AG09319 (cell line): ENCODE results near the gene LRRD1.

ENCODE experiments used
- DNase-seq: peaks from one replicate; pipeline ENCODE4 v3.0.0-alpha.2; 2010; ENCODE audit warnings: low read depth; ENCODE audit errors: extremely low read depth
- CTCF ChIP-seq: IDR thresholded peaks from 2 replicates; pipeline ENCODE4 v1.5.1; 2011; ENCODE audit warnings: low read depth, mild to moderate bottlenecking, inconsistent platforms, low read length, moderate library complexity

The LRRD1 gene

GRCh38 chr7:92134271-92135051, 44.5 kb downstream of the LRRD1 start, which contains the start of gene CYP51A1:
TSS of gene CYP51A1 (minus strand) at chr7:92134477. CDS start at chr7:92134364, 113 bp downstream.
- TF ChIP-seq CTCF: no peak; the same call in 1 of the 2 replicates
- DNase-seq: peak; percentile 79

GRCh38 chr7:92133737-92134270, 45.1 kb downstream of the LRRD1 start:
- peak; percentile 90 for TF ChIP-seq CTCF
- no peak for DNase-seq

GRCh38 chr7:92133133-92133736, 45.7 kb downstream of the LRRD1 start:
- DNase-seq: no peak
- no peak for TF ChIP-seq CTCF

GRCh38 chr7:92131764-92132330, 47.1 kb downstream of the LRRD1 start:
- no peak for DNase-seq
- TF ChIP-seq CTCF: no peak

- TF ChIP-seq CTCF: no peak
- DNase-seq: no peak
These were observed 47.8 kb downstream of the LRRD1 start for GRCh38 chr7:92131093-92131492.

- no peak for DNase-seq
These were observed 57.3 kb downstream of the LRRD1 start for GRCh38 chr7:92121681-92122080.

More at GRCh38 chr7:92121681-92122080, 57.3 kb downstream of the LRRD1 start:
- TF ChIP-seq CTCF: no peak
